Neuronal stem cell (in vitro differentiated cells): Measurements from ENCODE around the gene INO80D.
"Not testable (repeated sequence)": the region's sequence is repeated elsewhere in the genome, so short reads cannot be mapped to it uniquely, and the experiment has no call there.

ENCODE experiments used
- DNase-seq: peaks from one replicate; pipeline ENCODE4 v3.0.0-alpha.2; 2013; ENCODE audit warnings: low spot score
- H2AFZ ChIP-seq: one replicate; pipeline ENCODE4 v1.6.1; 2013; ENCODE audit warnings: mild to moderate bottlenecking, low read length, inconsistent platforms
- H2AK5ac ChIP-seq: 2 replicates; pipeline ENCODE4 v1.6.1; 2013; ENCODE audit warnings: low read depth, mild to moderate bottlenecking, inconsistent platforms, low read length, moderate library complexity, mixed read lengths
- H2BK120ac ChIP-seq: 2 replicates; pipeline ENCODE4 v1.6.1; 2013; ENCODE audit warnings: low read depth, mild to moderate bottlenecking, inconsistent platforms, low read length, moderate library complexity, mixed read lengths
- H2BK12ac ChIP-seq: one replicate; pipeline ENCODE4 v1.6.1; 2013; ENCODE audit warnings: low read length, inconsistent platforms
- H2BK15ac ChIP-seq: 2 replicates; pipeline ENCODE4 v1.6.1; 2013; ENCODE audit warnings: mild to moderate bottlenecking, low read length, inconsistent platforms, mixed read lengths
- H2BK5ac ChIP-seq: one replicate; pipeline ENCODE4 v1.6.1; 2013; ENCODE audit warnings: inconsistent platforms, mild to moderate bottlenecking, low read length, moderate library complexity
- H3K14ac ChIP-seq: one replicate; pipeline ENCODE4 v1.6.1; 2013; ENCODE audit warnings: low read length, inconsistent platforms
- H3K18ac ChIP-seq: 2 replicates; pipeline ENCODE4 v1.6.1; 2013; ENCODE audit warnings: low read length, inconsistent platforms
- H3K23ac ChIP-seq: 2 replicates; pipeline ENCODE4 v1.6.1; 2013; ENCODE audit warnings: low read depth, mild to moderate bottlenecking, mixed read lengths, low read length, inconsistent platforms; ENCODE audit not compliant: poor library complexity
- H3K27ac ChIP-seq: replicated peaks from 3 replicates; pipeline ENCODE4 v1.5.1; 2013; ENCODE audit warnings: low read length, inconsistent platforms
- H3K27me3 ChIP-seq, 3 experiments: 2 replicates each; pipeline ENCODE4 v1.6.1; 2013; ENCODE audit warnings: low read length in 3 of 3, mild to moderate bottlenecking in 2 of 3, inconsistent platforms in 1 of 3, low read depth in 1 of 3, mixed read lengths in 1 of 3, moderate library complexity in 1 of 3; ENCODE audit not compliant: control insufficient read depth in 3 of 3, insufficient read depth in 3 of 3
- H3K36me3 ChIP-seq, 2 donors: replicated peaks in 1 of 2; 2 replicates each; pipeline ENCODE4 v1.6.1; 2013; ENCODE audit warnings: low read length in 2 of 2; ENCODE audit not compliant: control insufficient read depth in 2 of 2, insufficient read depth in 2 of 2
- H3K4ac ChIP-seq: 2 replicates; pipeline ENCODE4 v1.6.1; 2013; ENCODE audit warnings: inconsistent platforms, mild to moderate bottlenecking, low read length, moderate library complexity
- H3K4me1 ChIP-seq, 2 donors: 1 replicate in 1 of 2; 2 replicates in 1 of 2; pipeline ENCODE4 v1.6.1; 2013; ENCODE audit warnings: low read length in 2 of 2, low read depth in 1 of 2; ENCODE audit not compliant: control insufficient read depth in 2 of 2, insufficient read depth in 1 of 2
- H3K4me2 ChIP-seq: one replicate; pipeline ENCODE4 v1.6.1; 2013; ENCODE audit warnings: mild to moderate bottlenecking, low read length, inconsistent platforms; ENCODE audit not compliant: insufficient read depth, poor library complexity, severe bottlenecking
- H3K4me3 ChIP-seq, 2 donors: 2 replicates each; pipeline ENCODE4 v1.5.1; 2013; ENCODE audit warnings: low read length in 2 of 2, mild to moderate bottlenecking in 2 of 2, inconsistent platforms in 1 of 2, moderate library complexity in 1 of 2
- H3K79me1 ChIP-seq: one replicate; pipeline ENCODE4 v1.6.1; 2013; ENCODE audit warnings: low read depth, mild to moderate bottlenecking, inconsistent platforms, low read length, moderate library complexity
- H3K9ac ChIP-seq: one replicate; pipeline ENCODE4 v1.6.1; 2013; ENCODE audit warnings: mild to moderate bottlenecking, low read depth, low read length, inconsistent platforms; ENCODE audit not compliant: poor library complexity
- H3K9me3 ChIP-seq, 2 donors: replicated peaks in 1 of 2; 2 replicates each; pipeline versions ENCODE3 to v1.6.1; 2013; ENCODE audit warnings: low read length in 2 of 2, mild to moderate bottlenecking in 2 of 2, inconsistent platforms in 1 of 2, low read depth in 1 of 2, mixed read lengths in 1 of 2, moderate library complexity in 1 of 2; ENCODE audit not compliant: control insufficient read depth in 2 of 2, insufficient read depth in 1 of 2
- H4K8ac ChIP-seq: one replicate; pipeline ENCODE4 v1.6.1; 2013; ENCODE audit warnings: low read depth, mild to moderate bottlenecking, inconsistent platforms, low read length, moderate library complexity
- H4K91ac ChIP-seq: one replicate; pipeline ENCODE4 v1.6.1; 2013; ENCODE audit warnings: low read length, low read depth, mild to moderate bottlenecking, inconsistent platforms; ENCODE audit not compliant: poor library complexity
- WGBS, 2 donors: extraction: QIAGEN DNeasy Blood & Tissue Kit; methylation state at CpG; one replicate each; pipeline ENCODE4 v1.1.7; 2013; ENCODE audit warnings: missing lambda C conversion rate in 2 of 2, mixed read lengths in 1 of 2; ENCODE audit not compliant: insufficient read length in 2 of 2, insufficient replicate concordance in 1 of 2; ENCODE audit errors: extremely low coverage in 2 of 2; 5-methylcytosine and 5-hydroxymethylcytosine counted together

The INO80D gene

GRCh38 chr2:206049392-206049791 is 36.6 kb downstream of the INO80D start:
- Histone ChIP-seq H2BK15ac (no peak overlapping the region), H3K27me3 (no peaks in the 10 kb centered on the region), H3K4ac (no peak overlapping the region), H3K4me1 (no peaks in the 10 kb centered on the region), H2AK5ac (no peak overlapping the region), H2BK120ac (no peak overlapping the region), H3K4me2 (no peak overlapping the region), H4K8ac (no peak overlapping the region), H3K36me3 (peaks cover 3 to 32% of the 10 kb centered on the region in 2 donors), H3K9me3 (no peaks in the 10 kb centered on the region), H4K91ac (no peak overlapping the region), H2BK12ac (no peak overlapping the region), H3K27ac (no peak overlapping the region), H3K4me3 (no peak overlapping the region), H2AFZ (no peak overlapping the region), H3K9ac (no peak overlapping the region), H2BK5ac (no peak overlapping the region), H3K18ac (no peak overlapping the region), H3K79me1 (no peaks in the 10 kb centered on the region), H3K23ac (no peak overlapping the region), H3K14ac (no peak overlapping the region)
- no CpG with 5 or more reads among the region's 1 CpG for WGBS, 2 donors
- no peak for DNase-seq

- no peak overlapping the region for H3K27ac ChIP-seq
- no peak overlapping the region for H2AK5ac ChIP-seq
- DNase-seq: no peak
- H3K9me3 ChIP-seq: no peaks in the 10 kb centered on the region
- no peak overlapping the region for H4K91ac ChIP-seq
- H3K9ac ChIP-seq: no peak overlapping the region
- no peak overlapping the region for H3K23ac ChIP-seq
- no peak overlapping the region for H2BK5ac ChIP-seq
- H3K79me1 ChIP-seq: no peaks in the 10 kb centered on the region
- no peak overlapping the region for H3K4me3 ChIP-seq
- no peak overlapping the region for H3K4me2 ChIP-seq
- peaks cover 3 to 37% of the 10 kb centered on the region in 2 donors for H3K36me3 ChIP-seq
- H3K4me1 ChIP-seq: no peaks in the 10 kb centered on the region
- H4K8ac ChIP-seq: no peak overlapping the region
- no CpG with 5 or more reads among the region's 1 CpG for WGBS, 2 donors
- H2BK15ac ChIP-seq: no peak overlapping the region
- no peak overlapping the region for H3K18ac ChIP-seq
- H3K27me3 ChIP-seq: no peaks in the 10 kb centered on the region
- H2AFZ ChIP-seq: no peak overlapping the region
- H2BK120ac ChIP-seq: no peak overlapping the region
- no peak overlapping the region for H2BK12ac ChIP-seq
- no peak overlapping the region for H3K14ac ChIP-seq
- H3K4ac ChIP-seq: no peak overlapping the region
Observed at GRCh38 chr2:206045251-206045650, 40.7 kb downstream of the INO80D start.

- Histone ChIP-seq H2BK5ac (no peak overlapping the region), H2BK15ac (no peak overlapping the region), H4K91ac (no peak overlapping the region), H3K36me3 (peaks cover 0 to 49% of the 10 kb centered on the region in 2 donors), H2AFZ (no peak overlapping the region), H3K9me3 (no peaks in the 10 kb centered on the region), H3K23ac (no peak overlapping the region), H3K4ac (no peak overlapping the region), H2AK5ac (no peak overlapping the region), H3K27me3 (no peaks in the 10 kb centered on the region), H2BK120ac (no peak overlapping the region), H3K79me1 (no peaks in the 10 kb centered on the region), H4K8ac (no peak overlapping the region), H3K4me1 (no peaks in the 10 kb centered on the region), H3K18ac (no peak overlapping the region), H3K27ac (no peak overlapping the region), H3K14ac (no peak overlapping the region), H3K4me3 (no peak overlapping the region), H3K9ac (no peak overlapping the region), H2BK12ac (no peak overlapping the region), H3K4me2 (no peak overlapping the region)
- no CpG with 5 or more reads among the region's 5 CpGs for WGBS, 2 donors
- DNase-seq: no peak
Observed at GRCh38 chr2:206040525-206040924, 45.4 kb downstream of the INO80D start.

GRCh38 chr2:206035393-206035792 is 50.6 kb downstream of the INO80D start:
- H2BK15ac ChIP-seq, H2AK5ac ChIP-seq, H3K4me3 ChIP-seq, H3K18ac ChIP-seq, H2AFZ ChIP-seq, H3K79me1 ChIP-seq, DNase-seq, H3K4ac ChIP-seq, H3K4me1 ChIP-seq, H3K23ac ChIP-seq, H2BK12ac ChIP-seq, H4K8ac ChIP-seq, H3K27me3 ChIP-seq, H2BK5ac ChIP-seq, H2BK120ac ChIP-seq, H4K91ac ChIP-seq, H3K27ac ChIP-seq, H3K14ac ChIP-seq, H3K9ac ChIP-seq, H3K4me2 ChIP-seq: not testable (repeated sequence)
- peaks cover 0 to 14% of the 10 kb centered on the region in 2 donors for H3K9me3 ChIP-seq
- no CpG with 5 or more reads among the region's 3 CpGs for WGBS, 2 donors
- peaks cover 2 to 35% of the 10 kb centered on the region in 2 donors for H3K36me3 ChIP-seq
